ENCODE data around the gene GMEB1. TPM values are rescaled to one million over a fixed set of nuclear protein-coding genes. Genes with fewer than 3 reads are reported as not detected.
A peak's percentile ranks its signal among the peaks of the same experiment; 100 is the strongest.
"Not testable (repeated sequence)": the region's sequence is repeated elsewhere in the genome, so short reads cannot be mapped to it uniquely, and the experiment has no call there.

GMEB1 gene
- total RNA-seq, 2 experiments from 2014 or later = 33.0 to 38.2 TPM

DNA sequence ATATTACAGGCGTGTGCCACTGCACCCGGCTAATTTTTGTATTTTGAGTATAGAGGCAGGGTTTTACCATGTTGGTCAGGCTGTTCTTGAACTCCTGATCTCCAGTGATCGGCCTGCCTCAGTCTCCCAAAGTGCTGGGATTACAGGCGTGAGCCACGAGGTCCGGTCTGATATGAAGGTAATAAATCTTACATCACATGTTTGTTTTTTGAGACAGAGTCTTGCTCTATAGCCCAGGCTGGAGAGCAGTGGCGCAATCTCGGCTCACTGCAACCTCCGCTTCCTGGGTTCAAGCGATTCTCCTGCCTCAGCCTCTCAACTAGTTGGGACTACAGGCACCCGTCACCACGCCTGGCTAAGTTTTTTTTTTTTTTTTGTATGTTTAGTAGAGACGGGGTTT lies 15.5 kb upstream of the GMEB1 start:
- H3K9me3 Mint-ChIP-seq (ENCODE audit: low read depth); H3K27me3 Mint-ChIP-seq; H3K4me1 Mint-ChIP-seq; H3K4me3 Mint-ChIP-seq; H3K27ac Mint-ChIP-seq; DNase-seq; H3K36me3 Mint-ChIP-seq; ATAC-seq: not testable (repeated sequence)
- CTCF ChIA-PET = interaction anchor here (1.0 kb wide), 1 partner anchor 83 kb away, joined by 3 read pairs; the partner anchor contains the start of gene YTHDF2

DNA sequence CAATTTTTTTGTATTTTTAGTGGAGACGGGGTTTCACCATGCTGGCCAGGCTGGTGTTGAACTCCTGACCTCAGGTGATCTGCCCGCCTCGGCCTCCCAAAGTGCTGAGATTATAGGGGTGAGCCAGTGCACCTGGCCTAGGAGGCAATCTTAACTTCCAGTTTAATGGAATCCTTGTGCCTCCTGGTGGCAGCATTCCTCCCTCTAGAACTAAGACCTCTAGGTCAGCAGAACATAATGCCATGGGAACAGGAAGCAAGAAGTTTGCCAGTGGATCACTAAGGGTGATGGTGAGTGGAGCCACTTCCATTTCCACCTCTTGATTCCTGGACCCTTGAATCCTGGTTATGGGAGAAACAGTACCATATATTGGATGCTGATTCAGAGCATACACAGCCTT lies 14.7 kb upstream of the GMEB1 start:
- H3K36me3 Mint-ChIP-seq; H3K27ac Mint-ChIP-seq; H3K4me1 Mint-ChIP-seq; H3K4me3 Mint-ChIP-seq; CTCF ChIA-PET; H3K9me3 Mint-ChIP-seq (ENCODE audit: low read depth); H3K27me3 Mint-ChIP-seq; DNase-seq; ATAC-seq: not testable (repeated sequence)

DNA sequence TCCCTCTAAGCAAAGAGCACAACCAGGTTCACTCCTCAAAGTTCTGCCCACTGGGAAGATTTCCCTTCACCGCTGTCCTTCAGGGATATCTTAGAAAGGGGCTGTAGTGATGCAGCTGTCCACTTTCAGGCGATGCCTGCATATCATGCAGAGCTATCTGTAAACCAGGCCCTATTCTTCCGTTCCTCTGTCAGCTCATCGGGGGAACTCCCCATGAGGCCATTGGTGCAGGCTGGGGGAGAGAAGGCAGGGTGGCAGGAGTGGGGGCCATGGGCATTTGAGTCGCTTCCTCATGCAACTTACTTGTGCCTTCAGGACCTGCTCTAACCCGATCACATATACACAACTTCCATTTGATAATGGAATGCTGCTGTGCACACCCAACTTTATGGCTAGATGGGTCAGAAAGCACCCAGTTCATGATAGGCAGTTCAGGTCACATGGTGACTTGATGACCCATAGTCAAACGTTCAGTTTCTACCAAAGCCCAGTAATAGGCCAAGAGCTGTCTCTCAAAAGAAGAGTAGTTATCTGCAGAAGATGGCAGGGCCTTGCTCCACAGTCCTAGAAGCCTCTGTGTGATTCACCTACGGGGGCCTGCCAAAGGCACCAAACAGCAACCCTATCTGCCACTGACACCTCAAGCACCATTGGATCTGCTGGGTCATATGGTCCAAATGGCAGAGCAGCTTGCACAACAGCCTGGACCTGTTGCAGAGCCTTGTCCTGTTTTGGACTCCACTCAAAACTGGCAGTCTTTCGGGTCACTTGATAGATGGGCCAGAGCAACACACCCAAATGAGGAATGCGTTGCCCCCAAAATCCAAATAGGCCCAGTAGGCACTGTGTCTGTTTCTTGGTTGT lies 12.9 kb upstream of the GMEB1 start:
- H3K27me3 Mint-ChIP-seq; ATAC-seq; H3K9me3 Mint-ChIP-seq (ENCODE audit: low read depth); H3K36me3 Mint-ChIP-seq; H3K4me3 Mint-ChIP-seq; H3K4me1 Mint-ChIP-seq; DNase-seq; H3K27ac Mint-ChIP-seq: not testable (repeated sequence)
- CTCF ChIA-PET = interaction anchor here (0.6 kb wide), 1 partner anchor 9 kb away, joined by 3 read pairs; no protein-coding TSS in a partner anchor

DNA sequence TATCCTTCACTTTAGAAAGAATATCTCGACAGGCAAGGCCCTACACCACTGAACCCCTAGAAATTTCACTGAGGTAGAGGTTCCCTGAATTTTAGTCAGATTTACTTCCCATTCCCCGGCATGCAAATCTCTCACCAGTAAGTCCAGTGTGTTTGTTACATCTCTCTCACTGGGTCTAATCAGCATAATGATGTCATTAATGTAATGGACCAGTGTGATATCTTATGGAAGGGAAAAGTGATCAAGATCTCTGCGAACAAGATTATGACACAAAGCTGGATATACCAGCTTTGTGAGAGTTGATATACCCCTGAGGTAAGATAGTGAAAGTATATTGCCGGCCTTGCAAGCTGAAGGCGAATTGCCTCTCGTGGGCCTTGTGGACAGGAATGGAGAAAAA lies 12.2 kb upstream of the GMEB1 start:
- CTCF ChIA-PET = interaction anchor here (1.8 kb wide), 1 partner anchor 221 kb away, joined by 4 read pairs; no protein-coding TSS in a partner anchor
- Mint-ChIP-seq H3K36me3 (no peaks in the 10 kb centered on the region), H3K27me3 (no peaks in the 10 kb centered on the region), H3K9me3 (ENCODE audit: low read depth) (no peaks in the 10 kb centered on the region), H3K4me3 (no peak overlapping the region), H3K4me1 (no peaks in the 10 kb centered on the region), H3K27ac (no peak overlapping the region)
- ATAC-seq (no peak), DNase-seq (no peak)

DNA sequence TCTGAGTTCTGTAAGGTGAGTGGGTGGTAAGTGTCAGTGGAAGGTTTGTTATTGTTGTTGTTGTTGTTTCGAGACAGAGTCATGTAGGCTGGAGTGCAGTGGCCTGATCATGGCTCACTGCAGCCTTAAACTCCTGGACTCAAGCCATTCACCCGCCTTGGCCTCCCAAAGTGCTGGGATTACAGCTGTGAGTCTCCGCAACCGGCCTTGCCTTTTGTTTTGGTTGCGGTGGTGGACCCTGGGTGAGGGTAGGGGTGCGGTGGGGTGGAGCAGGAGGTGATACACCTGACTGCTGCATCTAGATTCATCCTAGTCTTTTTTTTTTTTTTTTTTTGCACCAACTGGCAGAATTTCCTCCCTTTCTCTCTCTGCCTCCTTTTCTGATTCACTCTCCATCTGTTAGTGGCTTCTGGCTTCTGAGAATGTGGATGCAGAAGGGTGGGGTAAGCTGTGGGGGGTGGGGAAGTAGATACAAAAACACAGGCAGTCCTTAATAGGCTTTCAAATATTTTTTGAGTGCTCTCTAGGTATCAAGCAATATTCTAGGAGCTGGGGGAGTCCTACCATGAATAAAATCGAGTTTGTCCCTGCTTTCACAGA lies 4.6 kb upstream of the GMEB1 start:
- CTCF ChIA-PET = no interaction called here

DNA sequence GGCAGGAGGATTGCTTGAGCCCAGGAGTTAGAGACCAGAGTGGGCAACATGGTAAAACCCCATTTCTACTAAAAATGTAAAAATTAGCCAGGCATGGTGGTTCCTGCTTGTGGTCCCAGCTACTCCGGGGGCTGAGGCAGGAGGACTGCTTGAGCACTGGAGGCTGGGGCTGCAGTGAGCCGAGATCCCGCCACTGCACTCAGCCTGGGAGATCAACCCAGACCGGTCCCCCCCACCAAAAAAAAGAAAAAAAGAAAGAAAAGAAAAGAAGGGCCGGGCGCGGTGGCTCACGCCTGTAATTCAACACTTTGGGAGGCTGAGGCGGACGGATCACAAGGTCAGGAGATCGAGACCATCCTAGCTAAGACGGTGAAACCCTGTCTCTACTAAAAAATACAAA lies 1.8 kb upstream of the GMEB1 start:
- no peak for ATAC-seq
- no peaks in the 10 kb centered on the region for H3K27me3 Mint-ChIP-seq
- no peak overlapping the region for H3K27ac Mint-ChIP-seq
- CTCF ChIA-PET = interaction anchor here (1.9 kb wide), 1 partner anchor 70 kb away, joined by 9 read pairs; the partner anchor contains the start of gene YTHDF2
- H3K9me3 Mint-ChIP-seq (ENCODE audit: low read depth) = no peaks in the 10 kb centered on the region
- H3K4me3 Mint-ChIP-seq = no peak overlapping the region
- H3K36me3 Mint-ChIP-seq = peaks cover 4% of the 10 kb centered on the region
- DNase-seq = no peak
- peaks cover 14% of the 10 kb centered on the region for H3K4me1 Mint-ChIP-seq

More for the DNA sequence above, 4.6 kb upstream of the GMEB1 start:
- Mint-ChIP-seq H3K36me3 (no peaks in the 10 kb centered on the region), H3K9me3 (ENCODE audit: low read depth) (no peaks in the 10 kb centered on the region), H3K4me3 (no peak overlapping the region), H3K27me3 (no peaks in the 10 kb centered on the region), H3K27ac (no peak overlapping the region), H3K4me1 (peaks cover 9% of the 10 kb centered on the region)
- no peak for ATAC-seq
- no peak for DNase-seq

DNA sequence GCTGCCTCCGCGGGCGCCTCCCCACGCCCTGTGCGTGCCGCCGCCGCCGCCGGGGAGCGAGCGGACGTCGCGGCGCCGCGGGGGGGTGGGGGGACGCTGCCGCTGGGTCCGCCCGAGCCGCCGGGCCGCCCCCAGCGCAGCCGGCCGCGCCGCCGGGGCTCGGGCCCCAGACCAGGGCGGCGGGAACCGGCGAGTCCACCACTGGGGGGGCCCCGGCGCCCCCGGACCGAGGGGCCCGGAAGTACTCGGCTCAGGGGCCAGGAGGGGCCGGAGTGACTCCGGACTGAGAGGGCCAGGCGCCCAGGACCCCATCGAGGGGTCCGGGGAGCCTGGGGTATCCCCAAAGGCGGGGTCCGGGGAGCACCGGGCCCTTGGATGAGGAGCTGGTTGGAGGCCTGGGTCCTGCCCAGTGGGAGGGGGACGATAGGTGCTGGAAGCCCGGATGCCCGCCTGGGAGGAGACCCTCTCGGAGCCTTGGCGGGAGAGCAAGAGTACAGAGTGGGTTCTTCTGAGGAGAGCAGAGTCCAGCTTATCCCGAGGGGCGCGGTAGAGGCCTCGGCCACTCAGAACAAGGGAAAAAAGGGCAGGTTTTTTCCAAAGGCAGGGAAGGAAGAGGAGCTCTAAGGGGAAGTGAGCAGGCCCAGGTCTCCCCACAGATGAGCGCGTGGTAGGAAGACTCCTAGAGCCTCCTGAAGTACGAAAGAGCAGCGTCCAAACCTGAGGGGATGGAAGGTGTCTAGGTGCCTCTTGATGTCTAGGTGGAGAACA lies 556 bp downstream of the GMEB1 start:
- Mint-ChIP-seq H3K36me3 (peaks cover 6% of the 10 kb centered on the region), H3K27ac (peak overlapping the region; percentile 99), H3K4me3 (peak overlapping the region; percentile 95), H3K4me1 (peaks cover 14% of the 10 kb centered on the region), H3K27me3 (no peaks in the 10 kb centered on the region), H3K9me3 (ENCODE audit: low read depth) (no peaks in the 10 kb centered on the region)
- ATAC-seq (peak; percentile 68), DNase-seq (peak; percentile 65)
- CTCF ChIA-PET = interaction anchor here (1.1 to 2.7 kb wide), 4 partner anchors 21 to 421 kb away, joined by 6 to 29 read pairs (median 12); partner anchors contain the start of genes RNU11, TAF12 and YTHDF2

DNA sequence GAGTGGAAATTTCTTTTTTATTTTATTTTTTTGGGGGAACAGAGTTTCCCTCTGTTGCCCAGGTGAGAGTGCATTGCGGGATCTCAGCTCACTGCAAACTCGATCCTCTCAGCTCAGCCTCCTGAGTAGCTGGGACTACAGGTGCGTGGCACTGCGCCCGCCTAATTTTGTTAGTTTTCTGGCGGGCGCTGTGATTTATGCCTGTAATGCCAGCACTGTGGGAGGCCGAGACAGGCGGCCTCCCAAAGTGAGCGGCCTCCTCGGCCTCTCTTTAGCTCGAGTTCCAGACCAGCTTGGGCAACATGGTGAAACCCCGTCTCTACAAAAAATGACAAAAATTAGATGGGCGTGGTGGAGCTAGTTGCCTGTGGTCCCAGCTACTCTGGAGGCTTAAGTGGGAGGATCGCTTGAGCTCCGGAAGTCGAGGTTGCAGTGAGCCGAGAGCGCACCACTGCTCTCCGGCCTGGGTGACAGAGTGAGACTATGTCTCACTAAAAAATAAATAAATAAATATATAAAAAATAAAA lies 2.7 kb downstream of the GMEB1 start:
- Mint-ChIP-seq H3K27ac (no peak overlapping the region), H3K4me1 (peaks cover 11% of the 10 kb centered on the region), H3K27me3 (no peaks in the 10 kb centered on the region), H3K36me3 (peaks cover 8% of the 10 kb centered on the region), H3K4me3 (no peak overlapping the region), H3K9me3 (ENCODE audit: low read depth) (no peaks in the 10 kb centered on the region)
- DNase-seq (no peak), ATAC-seq (no peak)
- CTCF ChIA-PET = interaction anchor here (0.8 to 1.1 kb wide), 3 partner anchors 31 to 531 kb away, joined by 3 read pairs; partner anchors contain the start of gene YTHDF2

DNA sequence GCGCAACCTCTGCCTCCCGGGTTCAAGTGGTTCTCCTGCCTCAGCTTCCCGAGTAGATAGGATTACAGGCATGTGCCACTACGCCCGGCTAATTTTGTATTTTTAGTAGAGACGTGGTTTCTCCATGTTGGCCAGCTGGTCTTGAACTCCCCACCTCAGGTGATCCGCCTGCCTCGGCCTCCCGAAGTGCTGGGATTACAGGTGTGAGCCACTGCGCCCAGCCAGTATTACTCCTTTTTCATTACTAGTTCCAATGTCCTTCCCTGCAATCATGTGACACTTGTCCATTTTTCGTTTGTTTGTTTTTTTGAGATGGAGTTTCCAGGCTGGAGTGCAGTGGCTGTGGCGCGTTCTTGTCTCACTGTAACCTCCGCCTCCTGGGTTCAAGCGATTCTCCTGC lies 4.4 kb downstream of the GMEB1 start:
- H3K27me3 Mint-ChIP-seq; ATAC-seq; H3K4me3 Mint-ChIP-seq; H3K9me3 Mint-ChIP-seq (ENCODE audit: low read depth); H3K27ac Mint-ChIP-seq; CTCF ChIA-PET; DNase-seq; H3K36me3 Mint-ChIP-seq: not testable (repeated sequence)
- H3K4me1 Mint-ChIP-seq = peaks cover 10% of the 10 kb centered on the region

DNA sequence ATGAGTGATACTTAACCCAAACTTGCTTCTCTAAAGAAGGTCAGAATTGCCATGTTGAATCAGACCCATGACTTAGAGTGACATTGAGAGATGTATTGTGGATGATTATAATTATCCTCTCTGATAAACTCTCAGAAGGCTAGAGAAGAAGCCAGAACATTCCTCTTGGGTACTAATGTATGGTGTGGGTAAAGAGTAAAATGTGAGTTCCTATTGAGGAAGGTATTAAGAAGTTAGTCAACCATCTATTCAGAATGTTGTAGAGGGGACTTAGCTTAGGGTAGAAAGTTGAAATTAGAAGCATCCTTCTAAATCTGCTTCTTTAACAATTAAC lies 7.3 kb downstream of the GMEB1 start:
- Mint-ChIP-seq H3K36me3 (peaks cover 4% of the 10 kb centered on the region), H3K4me1 (peaks cover 1% of the 10 kb centered on the region), H3K9me3 (ENCODE audit: low read depth) (no peaks in the 10 kb centered on the region), H3K27me3 (no peaks in the 10 kb centered on the region), H3K27ac (no peak overlapping the region), H3K4me3 (no peak overlapping the region)
- CTCF ChIA-PET = no interaction called here
- DNase-seq = no peak
- no peak for ATAC-seq

DNA sequence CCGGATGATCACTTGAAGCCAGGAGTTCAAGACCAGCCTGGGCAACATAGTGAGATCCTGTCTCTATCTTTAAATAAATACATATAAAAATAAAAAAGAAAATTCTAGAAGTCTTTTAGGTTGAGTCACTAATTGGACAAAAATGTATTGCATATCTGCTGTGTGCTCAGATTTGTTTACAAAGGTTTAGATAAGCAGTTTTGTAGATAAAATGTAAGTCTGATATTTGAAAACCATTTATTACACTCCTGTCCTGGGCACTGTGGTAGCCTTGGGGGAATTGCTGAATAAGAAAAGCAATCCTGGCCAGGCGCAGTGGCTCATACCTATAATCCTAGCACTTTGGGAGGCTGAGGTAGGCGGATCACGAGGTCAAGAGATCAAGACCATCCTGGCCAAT lies 11.6 kb downstream of the GMEB1 start:
- CTCF ChIA-PET = no interaction called here
- DNase-seq (no peak), ATAC-seq (no peak)
- peaks cover 18% of the 10 kb centered on the region for H3K36me3 Mint-ChIP-seq
- H3K27ac Mint-ChIP-seq = no peak overlapping the region
- no peaks in the 10 kb centered on the region for H3K9me3 Mint-ChIP-seq (ENCODE audit: low read depth)
- H3K4me1 Mint-ChIP-seq = peaks cover 14% of the 10 kb centered on the region
- no peaks in the 10 kb centered on the region for H3K27me3 Mint-ChIP-seq
- H3K4me3 Mint-ChIP-seq = no peak overlapping the region

DNA sequence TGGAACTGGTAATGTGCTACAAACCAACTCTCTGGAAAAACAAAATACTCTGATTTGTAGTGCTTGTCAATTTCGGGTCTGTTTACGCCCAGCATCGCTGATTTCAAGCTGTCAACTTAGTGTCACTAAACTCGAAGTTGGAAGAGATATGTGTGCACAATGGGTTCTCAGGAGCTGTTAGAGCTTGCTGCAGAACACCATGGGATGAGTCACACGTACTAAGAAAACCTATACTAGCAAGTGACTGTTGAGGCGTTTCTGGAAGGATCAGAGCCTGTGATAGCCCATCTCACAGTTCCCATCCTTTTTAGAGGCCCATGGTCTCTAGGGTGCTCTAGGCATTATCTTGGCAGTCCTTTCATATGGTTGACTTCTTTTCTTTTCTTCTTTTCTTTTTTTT lies 14.3 kb downstream of the GMEB1 start:
- H3K27me3 Mint-ChIP-seq = no peaks in the 10 kb centered on the region

DNA sequence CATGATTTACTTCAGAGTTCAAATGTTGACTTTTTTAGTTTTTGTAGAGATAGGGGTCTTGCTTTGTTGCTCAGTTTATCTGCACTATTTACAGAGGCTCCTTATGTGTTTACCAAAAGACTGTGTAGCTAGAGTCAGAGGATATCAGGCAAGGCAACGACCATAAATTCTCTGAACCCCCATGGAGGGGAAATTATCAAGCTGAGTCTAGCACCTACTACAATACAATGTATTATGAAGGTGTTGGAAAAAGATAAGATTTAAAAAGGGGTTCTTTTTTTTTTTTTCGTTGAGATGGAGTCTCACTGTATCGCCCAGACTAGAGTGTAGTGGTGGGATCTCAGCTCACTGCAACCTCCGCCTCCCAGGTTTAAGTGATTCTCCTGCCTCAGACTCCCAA lies 16.4 kb downstream of the GMEB1 start:
- Mint-ChIP-seq H3K27ac (no peak overlapping the region), H3K4me1 (peaks cover 16% of the 10 kb centered on the region), H3K4me3 (no peak overlapping the region), H3K9me3 (ENCODE audit: low read depth) (no peaks in the 10 kb centered on the region), H3K36me3 (peaks cover 31% of the 10 kb centered on the region), H3K27me3 (no peaks in the 10 kb centered on the region)
- ATAC-seq (no peak), DNase-seq (no peak)
- CTCF ChIA-PET = interaction anchor here (0.5 to 1.0 kb wide), 2 partner anchors 15 to 30 kb away, joined by 5 read pairs; no protein-coding TSS in a partner anchor

More for the DNA sequence above, 14.3 kb downstream of the GMEB1 start:
- DNase-seq (no peak), ATAC-seq (no peak)
- no peaks in the 10 kb centered on the region for H3K9me3 Mint-ChIP-seq (ENCODE audit: low read depth)
- peaks cover 16% of the 10 kb centered on the region for H3K4me1 Mint-ChIP-seq
- peaks cover 27% of the 10 kb centered on the region for H3K36me3 Mint-ChIP-seq
- CTCF ChIA-PET = interaction anchor here (0.7 kb wide), 2 partner anchors 84 to 487 kb away, joined by 3 read pairs; no protein-coding TSS in a partner anchor
- no peak overlapping the region for H3K4me3 Mint-ChIP-seq
- peak overlapping the region; percentile 31 for H3K27ac Mint-ChIP-seq
